ENCODE data around the gene TM4SF20.

The TM4SF20 gene

GRCh38 chr2:227313310-227313709 lies 65.8 kb downstream of the TM4SF20 start:
- DNase-seq (ENCODE audit: low read depth, low spot score), result no peak
- Histone ChIP-seq H3K9me3 (ENCODE audit: insufficient read depth, low read length) (peaks cover 6% of the 10 kb centered on the region; the same call in 1 of the 2 replicates), H3K36me3 (ENCODE audit: insufficient read depth, insufficient read length, low read length) (no peaks in the 10 kb centered on the region), H3K4me3 (ENCODE audit: insufficient read length, low read depth) (no peak overlapping the region), H3K4me1 (ENCODE audit: insufficient read depth, insufficient read length) (no peaks in the 10 kb centered on the region), H3K27me3 (ENCODE audit: insufficient read depth, insufficient read length) (no peaks in the 10 kb centered on the region), H3K9ac (ENCODE audit: insufficient read length, low read depth) (no peak overlapping the region)
- no peak for TF ChIP-seq ZNF274 (IDR thresholded peaks at IDR 0.05; ENCODE audit: low read depth, low read length)
- TF ChIP-seq SUZ12 (IDR thresholded peaks at IDR 0.05; ENCODE audit: extremely low read depth, insufficient read depth, insufficient read length), result no peak
- TF ChIP-seq YY1 (IDR thresholded peaks at IDR 0.05; ENCODE audit: insufficient read depth, insufficient read length), result no peak

- no peak for DNase-seq (ENCODE audit: low read depth, low spot score)
- H3K27me3 ChIP-seq (ENCODE audit: insufficient read depth, insufficient read length), result no peaks in the 10 kb centered on the region
- H3K4me3 ChIP-seq (ENCODE audit: insufficient read length, low read depth), result no peak overlapping the region
- H3K4me1 ChIP-seq (ENCODE audit: insufficient read depth, insufficient read length), result no peaks in the 10 kb centered on the region
- H3K9ac ChIP-seq (ENCODE audit: insufficient read length, low read depth), result no peak overlapping the region
- no peak for TF ChIP-seq ZNF274 (IDR thresholded peaks at IDR 0.05; ENCODE audit: low read depth, low read length)
- no peaks in the 10 kb centered on the region for H3K36me3 ChIP-seq (ENCODE audit: insufficient read depth, insufficient read length, low read length)
- H3K9me3 ChIP-seq (ENCODE audit: insufficient read depth, low read length), result 0 out of 2 replicates have a peak, but pooled peaks cover under 1% of the 10 kb centered on the region
These were observed 66.5 kb downstream of the TM4SF20 start for GRCh38 chr2:227312579-227312978.
